Breast epithelium (tissue), 4 donors: ENCODE results near the gene VWC2. TPM values are rescaled to one million over a fixed set of nuclear protein-coding genes. Genes with fewer than 3 reads are reported as not detected.

ENCODE experiments used
- DNase-seq, 2 donors: peaks; one replicate each; pipeline ENCODE4 v3.0.0-alpha.2; 2019; ENCODE audit warnings: low spot score in 2 of 2
- H3K27ac ChIP-seq, 2 donors: fragments of 200-600 bp; sonication (generic) in 1 of 2; one replicate each; pipeline ENCODE4 v1.5.1; 2016 to 2019; ENCODE audit warnings: mild to moderate bottlenecking in 1 of 2
- H3K27me3 ChIP-seq, 2 donors: fragments of 200-600 bp; sonication (generic) in 1 of 2; one replicate each; pipeline versions ENCODE4 v1.5.1 to v1.6.0; 2017 to 2019; ENCODE audit warnings: control low read depth in 1 of 2, mild to moderate bottlenecking in 1 of 2
- H3K36me3 ChIP-seq: fragments of 200-600 bp; one replicate; pipeline ENCODE4 v1.5.1; 2019
- H3K4me1 ChIP-seq, 2 donors: fragments of 200-600 bp; sonication (generic); one replicate each; pipeline ENCODE4 v1.5.1; 2016 to 2019; ENCODE audit warnings: control low read depth in 1 of 2
- H3K4me3 ChIP-seq, 3 donors: fragments of 200-600 bp; sonication (generic); 1 replicate in 2 of 3; 2 replicates in 1 of 3; pipeline ENCODE4 v1.5.1; 2016 to 2019; ENCODE audit warnings: mild to moderate bottlenecking in 3 of 3, moderate library complexity in 2 of 3
- H3K9me3 ChIP-seq, 2 donors: fragments of 200-600 bp; sonication (generic) in 1 of 2; one replicate each; pipeline ENCODE4 v1.5.1; 2016 to 2019; ENCODE audit warnings: control low read depth in 1 of 2
- POLR2A ChIP-seq: fragments of 450-650 bp; IDR thresholded peaks from one replicate; pipeline ENCODE4 v1.6.1; 2016; ENCODE audit warnings: antibody characterized with exemption, mild to moderate bottlenecking, moderate library complexity
- POLR2AphosphoS5 ChIP-seq, 3 donors: sonication (generic); formaldehyde crosslinking; IDR thresholded peaks; one replicate each; pipeline ENCODE4 v1.6.1; 2017; ENCODE audit warnings: antibody characterized with exemption in 3 of 3
- intact Hi-C: fragments of 100-400 bp; cut with DNase I; formaldehyde crosslinking; loops from one replicate; pipeline ENCODE4 v1.15.1; 2023; ENCODE audit warnings: low total_unique reads
- total RNA-seq, 3 donors: library from RNA; depleted of rRNA; stranded (reverse); fragments of >200 nt; gene quantifications; one replicate each; pipeline ENCODE4 v1.1.0, GENCODE V29; 2016
- TF ChIP-seq, protein P1 (sequence below), 3 donors: fragments of 450-650 bp; IDR thresholded peaks; one replicate each; pipeline ENCODE4 v1.5.1; 2016 to 2017; ENCODE audit warnings: antibody characterized with exemption in 3 of 3, mild to moderate bottlenecking in 3 of 3, moderate library complexity in 3 of 3

The VWC2 gene
- total RNA-seq, 3 donors from 2014 or later, result under 0.01 to 0.16 TPM; not detected in 1

DNA sequence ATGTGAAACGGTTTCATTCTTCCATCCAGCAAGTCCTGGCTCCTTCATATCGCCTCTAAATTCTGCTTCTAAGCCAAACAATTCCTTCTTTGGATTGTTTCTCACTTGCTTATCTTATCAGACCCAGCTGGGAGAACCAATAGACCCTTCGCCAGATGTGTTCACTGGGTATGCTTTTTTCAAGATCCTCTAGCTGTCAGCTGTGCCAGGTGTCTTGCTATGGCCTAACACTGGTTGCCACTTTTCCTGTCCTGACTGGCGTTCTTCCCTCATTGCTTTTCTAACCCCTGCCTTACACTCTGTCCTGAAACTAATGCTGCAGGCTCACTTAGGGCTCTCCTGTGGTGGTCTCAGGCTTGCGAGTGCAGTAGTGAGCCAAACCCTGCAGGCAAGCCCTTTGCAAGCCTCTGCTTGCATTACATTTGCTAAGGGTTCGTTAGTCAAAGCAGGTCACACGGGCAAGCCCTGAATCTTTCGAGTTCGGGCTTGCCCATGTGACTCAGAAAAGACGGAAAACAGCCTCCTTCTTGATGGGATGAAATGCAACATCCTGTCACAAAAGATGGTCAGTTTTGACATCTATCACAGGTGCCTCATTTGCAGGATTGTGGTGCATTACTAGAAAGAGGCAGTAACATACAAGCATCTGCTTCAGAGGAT is 92.8 kb downstream of the VWC2 start:
- Histone ChIP-seq H3K36me3 (no peaks in the 10 kb centered on the region), H3K4me3 (no peak overlapping the region), H3K27ac (no peak overlapping the region), H3K4me1 (no peaks in the 10 kb centered on the region), H3K27me3 (no peaks in the 10 kb centered on the region), H3K9me3 (peaks cover 0 to 8% of the 10 kb centered on the region in 2 donors)
- no peak for DNase-seq
- TF ChIP-seq POLR2AphosphoS5 (IDR thresholded peaks at IDR 0.05), result no peak
- intact Hi-C loops, result no loop called here

DNA sequence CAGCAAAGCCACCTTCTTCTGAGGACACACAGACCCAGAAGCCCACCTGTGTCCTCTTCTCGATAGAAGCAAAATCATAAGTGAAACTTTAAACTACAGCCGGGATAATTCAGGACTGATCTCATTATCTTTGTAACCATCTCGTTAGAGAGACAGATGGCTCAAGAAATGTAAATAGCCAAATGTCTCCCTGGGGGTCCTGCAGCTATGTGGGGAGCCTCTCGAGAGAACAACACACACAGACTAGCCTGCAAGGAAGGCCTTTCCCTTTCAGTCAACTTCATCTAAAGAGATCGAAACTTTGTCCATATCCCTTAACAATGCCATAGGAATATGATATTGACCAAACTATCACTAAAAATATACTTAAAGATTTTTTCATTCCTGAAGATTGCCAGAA is 93.5 kb downstream of the VWC2 start:
- Histone ChIP-seq H3K4me1 (no peaks in the 10 kb centered on the region), H3K27me3 (no peaks in the 10 kb centered on the region), H3K36me3 (no peaks in the 10 kb centered on the region), H3K4me3 (no peak overlapping the region), H3K9me3 (peaks cover 0 to 8% of the 10 kb centered on the region in 2 donors), H3K27ac (no peak overlapping the region)
- TF ChIP-seq POLR2AphosphoS5 (IDR thresholded peaks at IDR 0.05), result no peak
- no peak for TF ChIP-seq POLR2A
- TF ChIP-seq, protein P1, sequence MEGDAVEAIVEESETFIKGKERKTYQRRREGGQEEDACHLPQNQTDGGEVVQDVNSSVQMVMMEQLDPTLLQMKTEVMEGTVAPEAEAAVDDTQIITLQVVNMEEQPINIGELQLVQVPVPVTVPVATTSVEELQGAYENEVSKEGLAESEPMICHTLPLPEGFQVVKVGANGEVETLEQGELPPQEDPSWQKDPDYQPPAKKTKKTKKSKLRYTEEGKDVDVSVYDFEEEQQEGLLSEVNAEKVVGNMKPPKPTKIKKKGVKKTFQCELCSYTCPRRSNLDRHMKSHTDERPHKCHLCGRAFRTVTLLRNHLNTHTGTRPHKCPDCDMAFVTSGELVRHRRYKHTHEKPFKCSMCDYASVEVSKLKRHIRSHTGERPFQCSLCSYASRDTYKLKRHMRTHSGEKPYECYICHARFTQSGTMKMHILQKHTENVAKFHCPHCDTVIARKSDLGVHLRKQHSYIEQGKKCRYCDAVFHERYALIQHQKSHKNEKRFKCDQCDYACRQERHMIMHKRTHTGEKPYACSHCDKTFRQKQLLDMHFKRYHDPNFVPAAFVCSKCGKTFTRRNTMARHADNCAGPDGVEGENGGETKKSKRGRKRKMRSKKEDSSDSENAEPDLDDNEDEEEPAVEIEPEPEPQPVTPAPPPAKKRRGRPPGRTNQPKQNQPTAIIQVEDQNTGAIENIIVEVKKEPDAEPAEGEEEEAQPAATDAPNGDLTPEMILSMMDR (IDR thresholded peaks at IDR 0.05), result no peak
- no peak for DNase-seq
- intact Hi-C loops, result no loop called here

DNA sequence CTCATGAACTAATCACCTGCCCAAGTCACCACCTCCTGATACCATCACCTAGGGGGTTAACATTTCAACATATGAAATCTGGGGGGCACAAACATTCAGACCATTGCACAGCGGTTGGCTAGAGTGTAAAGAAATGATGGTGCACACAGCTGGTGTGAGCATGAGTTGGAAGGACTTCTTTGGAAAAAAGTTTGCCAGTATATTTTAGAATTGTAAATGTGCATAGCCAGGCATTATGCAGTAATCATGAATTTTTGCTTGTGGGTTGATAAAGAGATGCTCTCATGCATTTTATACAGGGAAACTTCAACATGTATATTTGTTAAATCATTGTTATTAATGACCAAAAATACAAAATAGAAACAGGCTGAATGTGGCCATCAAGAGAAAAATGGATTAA is 100.0 kb downstream of the VWC2 start:
- H3K4me1 ChIP-seq, result no peaks in the 10 kb centered on the region
- peaks cover 0 to 8% of the 10 kb centered on the region in 2 donors for H3K9me3 ChIP-seq
- no peaks in the 10 kb centered on the region for H3K27me3 ChIP-seq
- H3K36me3 ChIP-seq, result no peaks in the 10 kb centered on the region
- no peak overlapping the region for H3K4me3 ChIP-seq
- DNase-seq, result no peak
- no peak for TF ChIP-seq POLR2AphosphoS5 (IDR thresholded peaks at IDR 0.05)
- no peak overlapping the region for H3K27ac ChIP-seq
- intact Hi-C loops, result no loop called here

DNA sequence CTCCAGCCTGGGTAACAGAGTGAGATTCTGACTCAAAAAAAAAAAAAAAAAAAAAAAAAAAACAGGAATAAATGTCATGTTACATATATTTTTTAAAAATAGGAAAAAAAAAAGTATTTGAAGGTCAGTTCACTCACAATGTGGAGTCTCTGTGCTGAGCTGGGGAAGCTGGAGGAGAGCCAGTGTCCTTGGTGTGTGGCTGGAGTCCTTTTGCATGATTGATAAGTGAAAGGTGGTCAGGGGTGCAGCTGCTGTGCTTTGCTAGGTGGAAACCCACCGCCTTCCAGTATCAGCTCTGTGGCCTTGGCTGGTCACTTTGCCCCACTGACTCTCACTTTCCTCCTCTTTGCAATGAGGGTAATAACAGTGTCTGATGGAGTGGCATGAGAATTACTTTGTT is 101.9 kb downstream of the VWC2 start:
- intact Hi-C loops, result no loop called here
- peaks cover 0 to 8% of the 10 kb centered on the region in 2 donors for H3K9me3 ChIP-seq
- DNase-seq, result no peak
- H3K4me3 ChIP-seq, result no peak overlapping the region
- no peaks in the 10 kb centered on the region for H3K4me1 ChIP-seq
- TF ChIP-seq, protein P1 (IDR thresholded peaks at IDR 0.05), result no peak
- TF ChIP-seq POLR2A (no peak), POLR2AphosphoS5 (IDR thresholded peaks at IDR 0.05) (no peak)
- H3K36me3 ChIP-seq, result no peaks in the 10 kb centered on the region
- H3K27me3 ChIP-seq, result no peaks in the 10 kb centered on the region
- no peak overlapping the region for H3K27ac ChIP-seq

DNA sequence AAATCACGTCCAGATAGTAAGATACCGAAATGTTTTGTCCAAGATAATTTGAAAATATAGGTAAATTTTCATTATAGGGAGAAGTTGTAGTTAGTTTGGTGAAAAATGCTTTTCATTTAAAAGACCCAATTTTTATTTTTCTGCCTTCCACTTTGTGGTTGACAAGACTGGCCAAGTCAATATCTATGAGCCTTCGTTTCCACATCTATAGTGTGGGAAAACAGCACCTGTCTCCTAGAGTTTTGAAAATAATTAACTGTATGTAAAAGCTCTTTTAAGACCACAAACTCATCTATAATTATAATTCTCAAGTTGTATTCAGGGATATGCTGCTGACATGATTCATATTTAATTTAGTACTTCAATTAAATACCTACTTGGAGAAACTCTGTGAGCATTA is 102.8 kb downstream of the VWC2 start:
- Histone ChIP-seq H3K36me3 (no peaks in the 10 kb centered on the region), H3K4me3 (no peak overlapping the region), H3K27me3 (no peaks in the 10 kb centered on the region), H3K4me1 (no peaks in the 10 kb centered on the region), H3K27ac (no peak overlapping the region), H3K9me3 (peaks cover 0 to under 1% of the 10 kb centered on the region in 2 donors)
- intact Hi-C loops, result no loop called here
- TF ChIP-seq POLR2AphosphoS5 (IDR thresholded peaks at IDR 0.05) (no peak), POLR2A (no peak)
- TF ChIP-seq, protein P1 (IDR thresholded peaks at IDR 0.05), result no peak
- DNase-seq, result no peak

DNA sequence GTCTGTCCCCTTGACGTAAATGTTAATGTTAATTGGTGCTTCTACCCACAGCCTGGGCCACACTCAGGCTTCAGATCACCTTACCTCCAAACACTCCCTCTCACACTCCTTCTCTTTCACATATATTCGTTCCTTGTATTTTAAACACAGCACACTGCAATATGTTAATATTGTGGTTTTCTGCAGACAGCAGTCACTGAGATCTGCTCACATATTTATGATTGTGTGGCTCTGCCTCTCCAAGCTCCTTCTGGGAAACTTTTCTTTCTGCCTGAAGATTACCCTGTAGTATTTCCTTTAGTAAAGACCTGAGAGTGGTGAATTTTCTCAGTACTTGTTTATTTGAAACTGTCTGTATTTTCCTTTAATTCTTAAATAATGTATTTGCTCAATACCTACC is 104.7 kb downstream of the VWC2 start:
- no peak for DNase-seq
- H3K27ac ChIP-seq, result no peak overlapping the region
- H3K36me3 ChIP-seq, result no peaks in the 10 kb centered on the region
- no peak overlapping the region for H3K4me3 ChIP-seq
- intact Hi-C loops, result no loop called here
- no peaks in the 10 kb centered on the region for H3K27me3 ChIP-seq
- no peaks in the 10 kb centered on the region for H3K4me1 ChIP-seq
- TF ChIP-seq, protein P1 (IDR thresholded peaks at IDR 0.05), result no peak
- TF ChIP-seq POLR2A, result no peak
- TF ChIP-seq POLR2AphosphoS5 (IDR thresholded peaks at IDR 0.05), result no peak
- no peaks in the 10 kb centered on the region for H3K9me3 ChIP-seq
